GM19043 (cell line): ENCODE data around the gene NOTCH2.

ENCODE experiments used
- ATAC-seq: cut with Tn5 transposase; IDR thresholded peaks from one replicate; pipeline ENCODE4 v1.9.1; 2021; ENCODE audit warnings: low read depth; ENCODE audit not compliant: unreplicated experiment

The NOTCH2 gene

DNA sequence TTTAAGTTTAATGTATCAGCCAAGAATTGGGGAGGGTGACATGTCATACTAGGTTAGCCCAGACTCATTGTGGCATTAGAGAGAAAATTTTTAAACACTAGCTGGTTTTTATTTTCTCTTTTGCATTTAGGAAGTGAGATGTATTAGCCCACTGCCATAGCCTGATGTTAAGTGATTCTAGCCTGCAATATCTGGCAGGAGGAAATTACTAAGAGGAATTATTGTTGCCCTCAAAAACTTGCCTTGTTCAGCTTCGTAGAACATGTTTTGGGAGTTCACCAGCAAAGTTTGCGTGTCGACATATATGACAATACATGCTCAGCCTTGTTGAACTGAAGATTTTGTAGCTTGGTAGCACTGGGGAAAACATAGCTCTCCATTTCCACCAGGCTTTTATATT, 185.6 kb downstream of the NOTCH2 start:
- no peak for ATAC-seq

DNA sequence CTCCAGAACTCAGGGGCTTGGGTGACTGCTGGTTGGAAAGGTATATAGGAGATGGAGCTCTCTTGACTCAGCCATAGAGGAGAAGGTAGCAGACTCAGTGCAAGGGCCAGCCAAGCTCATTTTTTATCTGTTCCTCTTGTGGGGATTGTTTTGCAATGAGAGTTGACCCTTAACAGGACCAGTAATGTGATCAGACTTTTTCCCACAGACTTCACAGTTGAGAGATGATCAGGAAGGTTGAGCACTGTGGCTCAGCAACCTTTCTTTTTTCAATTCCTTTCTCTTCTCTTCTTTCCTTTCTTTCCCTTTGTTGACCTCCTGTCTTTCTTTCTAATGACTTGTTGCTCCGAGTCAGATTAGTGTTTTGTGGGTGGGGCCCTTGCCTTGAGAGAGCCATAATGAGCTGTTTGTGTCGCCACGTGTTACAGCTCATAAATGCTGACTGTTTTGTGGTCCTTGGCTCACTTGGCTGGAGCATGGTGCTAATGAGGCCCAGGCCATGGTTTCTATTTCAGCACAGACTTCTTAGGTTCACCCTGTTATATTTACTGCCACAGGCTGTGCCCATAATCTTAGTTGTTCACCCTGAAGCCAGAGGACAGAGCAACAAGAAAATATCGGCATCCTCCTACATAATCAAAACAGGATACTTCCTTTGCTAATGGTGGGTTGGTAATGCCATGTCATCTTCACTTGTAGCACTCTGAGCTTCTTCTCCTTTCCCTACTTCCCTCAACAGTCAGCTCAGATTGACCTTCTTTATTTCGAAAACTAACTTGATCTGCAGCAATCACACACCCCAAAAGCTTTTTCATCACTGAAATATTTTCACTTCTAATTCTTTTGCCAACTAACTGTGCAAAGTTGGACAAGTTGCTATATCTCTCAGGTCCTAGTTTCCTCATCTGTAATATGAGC, 187.1 kb downstream of the NOTCH2 start:
- ATAC-seq: no peak

DNA sequence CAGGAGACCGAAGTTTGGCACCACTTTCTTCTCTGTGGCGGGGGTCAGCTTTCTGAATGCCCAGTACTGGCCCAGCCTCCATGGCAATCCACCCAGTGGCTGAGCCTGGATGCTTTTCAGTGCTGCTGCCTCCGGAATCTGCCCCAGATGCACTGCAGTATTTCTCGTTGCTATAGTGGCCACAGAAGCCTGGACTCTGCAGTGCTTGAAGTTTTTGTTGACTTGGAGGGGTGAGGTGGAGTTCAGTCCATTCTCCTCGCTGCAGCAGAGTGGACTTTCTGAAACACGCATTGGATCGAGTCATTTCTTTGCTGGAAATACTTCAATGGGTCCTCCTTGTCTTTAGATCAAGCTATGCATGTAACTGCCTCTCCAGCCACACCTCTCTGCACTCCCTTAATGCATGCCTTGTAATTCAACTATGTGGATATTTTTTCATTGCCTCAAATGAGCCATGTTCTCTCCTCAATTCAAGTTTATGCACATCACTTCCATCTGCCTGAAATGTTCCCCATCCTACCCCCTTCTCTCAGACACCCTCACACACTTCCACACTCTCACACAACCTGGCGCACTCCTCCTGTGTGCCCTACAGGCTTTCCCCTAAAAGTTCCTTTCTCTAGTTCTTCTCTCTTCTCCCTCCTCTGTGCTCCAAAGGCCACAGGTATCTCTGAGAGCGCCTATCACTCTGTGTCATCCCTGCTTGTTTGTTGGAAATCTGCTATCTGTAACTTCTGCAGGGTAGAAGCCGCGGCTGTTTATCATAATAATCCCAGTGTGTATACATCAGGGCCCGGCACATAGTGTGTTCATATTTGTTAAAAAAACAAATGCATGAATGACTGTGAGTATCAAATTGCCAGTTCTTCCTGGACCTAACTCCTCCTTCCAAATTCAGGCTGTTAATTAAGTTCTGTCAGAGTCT, 189.7 kb downstream of the NOTCH2 start:
- no peak for ATAC-seq

DNA sequence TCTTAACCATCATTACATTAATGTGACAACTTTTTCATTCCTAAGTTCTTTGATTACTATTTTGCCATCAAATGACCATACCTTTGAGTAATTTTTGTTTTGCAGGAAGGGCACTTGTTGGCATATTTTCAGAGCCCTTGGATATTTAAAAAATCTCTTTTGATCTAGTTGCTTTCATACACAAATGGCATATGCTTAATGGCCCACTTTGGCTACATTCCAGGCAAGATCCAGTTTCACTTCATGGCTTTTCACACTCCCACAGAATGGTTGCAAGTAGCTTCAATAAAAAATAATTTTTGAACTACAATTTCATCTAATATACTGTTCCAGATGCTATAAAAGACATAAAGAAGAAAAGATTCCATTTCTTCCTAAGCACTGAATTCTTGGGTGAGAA, 191.3 kb downstream of the NOTCH2 start:
- ATAC-seq: no peak

DNA sequence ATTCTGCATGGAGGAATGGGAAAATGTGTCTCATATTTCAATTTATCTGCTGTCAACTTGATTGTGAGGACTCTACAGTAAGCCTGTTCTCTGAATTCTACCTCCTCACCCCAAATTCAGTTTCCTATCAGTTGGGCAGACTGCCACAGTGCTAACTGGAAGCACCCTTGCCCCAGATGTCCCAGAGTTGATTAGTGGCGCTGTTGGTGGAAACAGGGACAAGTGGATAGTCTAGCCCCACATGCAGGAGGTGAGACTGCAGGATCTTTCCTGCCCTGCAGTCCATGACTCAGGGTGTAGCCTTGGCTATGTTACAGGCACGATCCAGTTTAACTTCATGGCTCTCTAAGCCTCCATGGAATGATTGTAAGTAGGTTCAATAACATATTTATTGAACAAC, 195.3 kb downstream of the NOTCH2 start:
- no peak for ATAC-seq

DNA sequence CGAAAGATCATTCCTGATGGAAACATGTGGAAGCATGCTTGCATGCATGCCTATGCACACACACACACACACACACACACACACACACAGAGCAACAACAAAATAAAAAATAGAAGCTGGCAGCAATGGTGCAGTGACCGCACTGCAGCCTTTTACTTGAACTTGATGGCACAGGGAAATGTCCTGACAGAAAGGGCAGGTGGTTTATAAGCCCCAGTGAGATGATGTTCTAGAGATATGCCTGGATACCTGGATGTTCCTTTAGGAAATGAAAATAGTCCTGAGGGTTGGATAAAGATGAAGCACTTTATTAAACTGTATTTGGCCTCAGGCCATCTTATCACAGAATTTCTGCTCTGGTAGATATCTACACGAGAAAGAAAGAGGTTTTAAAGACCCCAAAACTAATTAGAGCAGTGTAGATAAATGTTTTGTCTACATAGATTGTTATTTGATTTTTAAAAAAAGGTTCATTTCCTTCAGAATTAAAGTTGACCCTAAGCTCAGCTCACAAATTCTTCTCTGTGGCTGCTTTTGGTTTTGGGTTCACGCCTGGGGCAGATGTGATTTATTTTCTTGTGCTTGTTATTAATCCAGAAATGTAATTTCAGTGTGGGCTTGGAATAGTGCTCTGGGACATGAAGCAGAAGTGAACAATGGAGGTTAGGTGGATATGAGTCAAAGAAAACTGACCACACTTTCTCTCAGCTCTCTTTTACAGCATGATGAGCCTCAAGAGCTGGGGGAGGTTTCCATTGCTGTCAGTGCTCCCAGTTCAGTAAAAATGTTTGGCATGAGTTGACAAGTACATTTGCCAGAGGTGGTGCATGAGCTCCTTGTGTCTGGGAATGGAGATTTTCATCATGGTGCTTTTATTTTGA, 196.1 kb downstream of the NOTCH2 start:
- no peak for ATAC-seq

DNA sequence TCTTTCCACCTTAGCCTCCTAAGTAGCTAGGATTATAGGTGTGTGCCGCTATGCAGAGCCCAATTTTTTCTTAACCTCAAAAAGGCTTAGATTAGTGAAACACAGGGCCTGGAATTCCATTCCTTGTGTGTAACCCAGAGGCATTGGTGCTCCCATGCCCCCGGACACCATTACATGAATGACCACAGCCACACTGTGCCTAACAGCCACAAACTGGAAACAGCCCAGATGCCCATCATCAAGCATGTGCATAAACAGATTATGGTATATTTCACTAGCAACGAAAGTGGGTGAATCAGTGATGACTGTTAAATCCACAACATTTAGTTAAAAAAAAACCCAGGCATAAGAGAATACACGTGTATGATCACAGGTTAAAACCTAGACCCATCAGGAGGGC, 197.6 kb downstream of the NOTCH2 start:
- ATAC-seq: no peak

DNA sequence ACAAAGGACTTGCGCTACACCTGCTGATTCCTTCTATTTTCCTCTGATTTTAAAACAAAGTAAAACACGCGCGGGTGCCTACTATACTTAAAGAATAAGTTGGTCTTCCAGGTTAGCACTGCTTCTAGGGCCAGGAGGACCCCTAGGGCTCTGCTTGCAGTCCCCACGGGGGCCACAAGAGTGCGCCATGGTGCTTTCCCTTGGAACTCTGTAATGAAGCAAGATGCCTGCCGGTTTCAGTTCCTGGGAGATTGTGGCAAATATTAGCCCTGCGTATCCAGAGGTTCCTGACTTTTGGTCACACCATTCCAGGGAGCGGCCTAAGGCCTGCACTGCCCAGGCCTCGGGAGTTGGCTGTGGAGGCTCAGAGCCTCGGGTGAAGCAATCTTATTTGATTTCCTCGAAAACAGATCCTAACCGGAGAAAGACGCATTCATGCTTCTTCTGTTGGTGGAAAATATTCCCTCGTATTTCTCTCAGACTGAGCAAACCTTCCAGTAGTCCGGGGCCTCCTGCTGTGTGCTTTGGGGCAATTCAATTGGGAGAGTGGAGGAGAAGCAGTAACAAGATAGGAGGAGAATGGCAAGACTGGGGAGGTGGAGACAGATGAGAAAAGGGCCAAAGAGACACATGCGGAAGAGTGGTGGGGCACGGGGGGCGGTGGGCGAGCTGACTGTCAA, 198.4 kb downstream of the NOTCH2 start:
- ATAC-seq: no peak

DNA sequence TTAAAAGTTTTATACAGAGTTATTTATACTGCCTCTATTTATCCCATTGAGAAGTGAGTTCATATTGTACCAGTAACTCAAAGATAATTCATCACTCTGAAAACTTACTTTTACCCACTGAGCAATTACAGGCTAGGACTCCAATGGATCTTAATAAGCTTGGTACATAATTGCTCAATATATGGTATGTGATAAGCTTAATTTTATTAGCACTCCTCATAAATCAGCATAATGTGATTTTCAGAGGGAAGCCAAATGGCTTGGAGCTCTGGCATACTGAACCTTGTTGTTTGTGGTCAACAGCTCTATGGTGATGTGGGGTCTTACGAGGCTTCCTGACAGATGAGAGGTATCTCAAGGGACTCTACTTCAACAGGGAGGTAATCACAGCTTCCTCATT, 199.5 kb downstream of the NOTCH2 start:
- no peak for ATAC-seq

DNA sequence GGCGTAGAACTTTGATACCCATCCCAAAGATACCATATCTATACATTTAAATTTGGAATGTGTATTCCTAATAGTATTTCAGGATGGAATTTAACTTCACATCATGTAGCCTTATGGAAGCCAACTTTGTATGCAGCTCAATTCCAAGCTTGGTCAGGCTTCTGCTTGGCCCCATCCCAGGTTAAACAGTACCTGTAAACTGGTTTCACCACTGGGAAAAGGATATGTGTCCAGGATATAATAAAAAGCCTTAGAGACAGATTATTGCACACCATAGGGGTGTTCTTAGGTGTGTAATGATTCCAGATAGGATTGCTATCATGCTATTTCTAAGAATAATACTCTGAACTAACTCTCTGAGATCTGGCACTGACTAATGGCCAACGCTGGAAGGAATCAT, 201.3 kb downstream of the NOTCH2 start:
- ATAC-seq: no peak

DNA sequence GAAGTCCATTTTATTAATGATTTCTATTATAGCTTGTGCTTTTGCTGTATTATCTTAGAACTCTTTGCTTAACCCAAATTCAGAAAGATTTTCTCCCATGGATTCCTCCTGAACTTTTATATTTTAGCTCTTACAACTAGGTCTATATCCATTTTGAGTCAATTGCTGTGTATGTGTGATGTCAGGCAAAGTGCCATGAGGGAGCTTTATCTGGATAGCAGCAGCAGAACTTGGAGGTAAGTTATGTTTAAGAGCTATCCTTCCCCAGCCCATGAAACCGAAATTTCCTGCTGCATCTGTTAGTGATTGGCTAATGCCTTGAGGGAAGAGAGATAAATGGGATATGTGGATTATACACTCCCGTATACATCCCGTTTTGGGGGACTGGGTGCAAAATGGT, 203.0 kb downstream of the NOTCH2 start:
- no peak for ATAC-seq

DNA sequence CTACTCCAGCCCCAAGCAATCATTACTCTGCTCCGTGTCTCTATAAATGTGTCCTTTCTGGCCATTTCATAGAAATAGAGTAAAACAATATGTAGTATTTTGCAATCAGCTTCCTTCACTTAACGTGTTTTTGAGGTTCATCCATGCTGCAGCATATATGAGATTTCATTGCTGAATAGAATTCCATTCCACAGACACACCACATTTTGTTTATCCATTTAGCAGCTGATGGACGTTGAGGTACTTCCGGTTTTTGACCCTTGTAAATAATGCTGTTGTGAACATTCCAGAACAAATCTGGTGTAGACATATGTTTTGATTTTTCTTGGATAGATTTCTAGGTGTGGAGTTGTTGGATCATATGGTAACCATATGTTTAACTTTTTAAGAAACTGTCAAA, 203.8 kb downstream of the NOTCH2 start:
- no peak for ATAC-seq

DNA sequence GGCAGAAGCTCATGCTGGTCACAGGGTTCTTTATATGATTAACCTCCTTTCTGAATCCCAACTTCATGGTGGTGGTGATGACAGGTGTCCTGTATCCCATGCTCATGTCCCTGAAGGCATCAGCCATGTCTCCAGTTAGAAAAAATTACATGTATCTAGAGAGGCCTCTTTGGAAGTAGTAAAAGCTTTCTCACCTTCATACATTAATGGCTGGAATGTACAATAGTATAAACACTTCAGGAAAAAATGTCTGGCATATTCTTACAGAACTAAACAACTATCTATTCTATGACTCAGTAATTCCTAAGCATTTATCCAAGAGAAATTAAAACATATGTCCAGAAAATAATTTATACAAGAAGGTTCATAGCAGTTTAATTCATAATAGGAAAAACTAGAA, 207.2 kb downstream of the NOTCH2 start:
- no peak for ATAC-seq
